Astrocyte (in vitro differentiated cells and primary cell): ENCODE results near the gene MROH2A. TPM values are rescaled to one million over a fixed set of nuclear protein-coding genes. Genes with fewer than 3 reads are reported as not detected.

Source experiments
- DNase-seq: peaks from one replicate; pipeline ENCODE4 v3.0.0-alpha.2; 2010; ENCODE audit warnings: low read depth
- FAIRE-seq: peaks from 2 replicates; lab custom pipeline; 2011; peaks lifted over from hg19 to GRCh38; lab: Jason Lieb, UNC
- H2AFZ ChIP-seq: 2 replicates; pipeline ENCODE4 v1.6.0; 2012; ENCODE audit warnings: low read depth, low read length, inconsistent platforms
- H3K27ac ChIP-seq: 2 replicates; pipeline ENCODE4 v1.5.1; 2011; ENCODE audit warnings: low read depth, low read length, inconsistent platforms
- H3K27me3 ChIP-seq: 2 replicates; pipeline ENCODE4 v1.6.0; 2011; ENCODE audit warnings: low read length, inconsistent platforms; ENCODE audit not compliant: insufficient read depth
- H3K36me3 ChIP-seq: 2 replicates; pipeline ENCODE4 v1.5.1; 2011; ENCODE audit warnings: low read length, inconsistent platforms; ENCODE audit not compliant: insufficient read depth
- H3K4me1 ChIP-seq: 2 replicates; pipeline ENCODE4 v1.5.1; 2011; ENCODE audit warnings: low read length, inconsistent platforms; ENCODE audit not compliant: insufficient read depth
- H3K4me2 ChIP-seq: 2 replicates; pipeline ENCODE4 v1.6.0; 2012; ENCODE audit warnings: low read length, inconsistent platforms
- H3K4me3 ChIP-seq: 2 replicates; pipeline ENCODE4 v1.5.1; 2011; ENCODE audit warnings: low read depth, mild to moderate bottlenecking, low read length, inconsistent platforms; ENCODE audit not compliant: insufficient read depth
- H3K79me2 ChIP-seq: 2 replicates; pipeline ENCODE4 v1.6.0; 2012; ENCODE audit warnings: mild to moderate bottlenecking, low read length, inconsistent platforms; ENCODE audit not compliant: insufficient read depth
- H3K9ac ChIP-seq: 2 replicates; pipeline ENCODE4 v1.6.0; 2012; ENCODE audit warnings: mild to moderate bottlenecking, low read length, inconsistent platforms
- H3K9me3 ChIP-seq: 2 replicates; pipeline ENCODE4 v1.5.1; 2012; ENCODE audit warnings: low read depth, mild to moderate bottlenecking, low read length, inconsistent platforms; ENCODE audit not compliant: insufficient read depth
- H4K20me1 ChIP-seq: 2 replicates; pipeline ENCODE4 v1.6.0; 2012; ENCODE audit warnings: low read length, inconsistent platforms; ENCODE audit not compliant: insufficient read depth
- H3K27ac Mint-ChIP-seq: one replicate; pipeline ENCODE4 v1.8.0; 2021; ENCODE audit warnings: mild to moderate bottlenecking, mixed read lengths; ENCODE audit not compliant: unreplicated experiment
- H3K27me3 Mint-ChIP-seq: one replicate; pipeline ENCODE4 v1.8.0; 2021; ENCODE audit warnings: low read depth, mixed read lengths; ENCODE audit not compliant: unreplicated experiment
- H3K36me3 Mint-ChIP-seq: one replicate; pipeline ENCODE4 v1.8.0; 2021; ENCODE audit warnings: low read depth, mixed read lengths; ENCODE audit not compliant: unreplicated experiment
- H3K4me1 Mint-ChIP-seq: one replicate; pipeline ENCODE4 v1.8.0; 2021; ENCODE audit warnings: low read depth, mixed read lengths; ENCODE audit not compliant: unreplicated experiment
- H3K4me3 Mint-ChIP-seq: one replicate; pipeline ENCODE4 v1.8.0; 2021; ENCODE audit warnings: mild to moderate bottlenecking, moderate library complexity, mixed read lengths; ENCODE audit not compliant: unreplicated experiment
- H3K9me3 Mint-ChIP-seq: one replicate; pipeline ENCODE4 v1.8.0; 2021; ENCODE audit warnings: mild to moderate bottlenecking, mixed read lengths; ENCODE audit not compliant: unreplicated experiment
- EZH2 ChIP-seq: IDR thresholded peaks from 2 replicates; pipeline ENCODE4 v1.6.1; 2012; ENCODE audit warnings: mild to moderate bottlenecking, low read length, inconsistent platforms; ENCODE audit not compliant: insufficient read depth
- total RNA-seq: library from RNA; stranded (reverse); gene quantifications from 2 replicates; pipeline ENCODE4 v1.2.1, GENCODE V29; 2021
- TF ChIP-seq, protein P1 (sequence below): IDR thresholded peaks from 2 replicates; pipeline ENCODE4 v1.5.1; 2011; ENCODE audit warnings: low read depth, mild to moderate bottlenecking, inconsistent platforms, low read length, moderate library complexity; ENCODE audit not compliant: insufficient read depth

The MROH2A gene
- total RNA-seq, 1 donor from 2014 or later, result not detected

DNA sequence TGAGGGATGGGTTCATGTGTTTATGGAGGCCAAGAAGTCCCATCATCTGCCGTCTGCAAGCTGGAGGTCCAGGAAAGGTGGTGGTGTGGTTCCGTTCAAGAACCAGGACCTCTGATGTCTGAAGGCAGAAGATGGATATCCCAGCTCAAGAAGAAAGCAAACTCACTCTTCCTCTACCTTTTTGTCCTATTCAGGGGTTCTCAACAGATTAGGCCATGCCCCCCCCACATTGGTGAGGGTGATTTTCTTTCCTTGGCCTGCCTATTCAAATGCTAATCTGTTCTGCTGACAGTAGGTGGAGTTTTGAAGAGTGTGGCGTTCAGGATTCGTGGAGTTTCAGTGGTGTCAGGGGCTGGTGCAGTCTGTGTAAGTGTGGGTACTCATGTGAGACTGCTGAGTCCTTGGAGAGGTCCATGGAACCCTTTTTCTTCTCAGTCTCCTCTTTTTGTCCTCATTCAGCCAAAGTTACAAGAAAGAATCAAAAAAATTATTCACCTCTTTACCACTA lies 84.2 kb downstream of the MROH2A start:
- Histone ChIP-seq H3K9me3 (no peaks in the 10 kb centered on the region), H3K27ac (no peak overlapping the region), H3K4me1 (no peaks in the 10 kb centered on the region), H3K4me2 (no peak overlapping the region), H3K79me2 (no peaks in the 10 kb centered on the region), H3K36me3 (peaks cover 6% of the 10 kb centered on the region), H3K27me3 (no peaks in the 10 kb centered on the region), H3K9ac (no peak overlapping the region), H3K4me3 (no peak overlapping the region), H2AFZ (no peak overlapping the region), H4K20me1 (no peaks in the 10 kb centered on the region)
- Mint-ChIP-seq H3K27ac (no peak overlapping the region), H3K4me1 (no peaks in the 10 kb centered on the region), H3K4me3 (no peak overlapping the region), H3K36me3 (peaks cover 4% of the 10 kb centered on the region), H3K27me3 (no peaks in the 10 kb centered on the region), H3K9me3 (peaks cover 2% of the 10 kb centered on the region)
- TF ChIP-seq, protein P1, sequence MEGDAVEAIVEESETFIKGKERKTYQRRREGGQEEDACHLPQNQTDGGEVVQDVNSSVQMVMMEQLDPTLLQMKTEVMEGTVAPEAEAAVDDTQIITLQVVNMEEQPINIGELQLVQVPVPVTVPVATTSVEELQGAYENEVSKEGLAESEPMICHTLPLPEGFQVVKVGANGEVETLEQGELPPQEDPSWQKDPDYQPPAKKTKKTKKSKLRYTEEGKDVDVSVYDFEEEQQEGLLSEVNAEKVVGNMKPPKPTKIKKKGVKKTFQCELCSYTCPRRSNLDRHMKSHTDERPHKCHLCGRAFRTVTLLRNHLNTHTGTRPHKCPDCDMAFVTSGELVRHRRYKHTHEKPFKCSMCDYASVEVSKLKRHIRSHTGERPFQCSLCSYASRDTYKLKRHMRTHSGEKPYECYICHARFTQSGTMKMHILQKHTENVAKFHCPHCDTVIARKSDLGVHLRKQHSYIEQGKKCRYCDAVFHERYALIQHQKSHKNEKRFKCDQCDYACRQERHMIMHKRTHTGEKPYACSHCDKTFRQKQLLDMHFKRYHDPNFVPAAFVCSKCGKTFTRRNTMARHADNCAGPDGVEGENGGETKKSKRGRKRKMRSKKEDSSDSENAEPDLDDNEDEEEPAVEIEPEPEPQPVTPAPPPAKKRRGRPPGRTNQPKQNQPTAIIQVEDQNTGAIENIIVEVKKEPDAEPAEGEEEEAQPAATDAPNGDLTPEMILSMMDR, result no peak
- FAIRE-seq (no peak), DNase-seq (no peak)

- Mint-ChIP-seq H3K4me3 (no peak overlapping the region), H3K27ac (no peak overlapping the region), H3K4me1 (no peaks in the 10 kb centered on the region), H3K27me3 (no peaks in the 10 kb centered on the region), H3K36me3 (peaks cover 5% of the 10 kb centered on the region), H3K9me3 (peaks cover 14% of the 10 kb centered on the region)
- H3K9me3 ChIP-seq, result no peaks in the 10 kb centered on the region
- TF ChIP-seq, protein P1, result peak; percentile 27
- no peak for TF ChIP-seq EZH2
- peaks cover 3% of the 10 kb centered on the region for H3K4me1 ChIP-seq
- H3K36me3 ChIP-seq, result peaks cover 6% of the 10 kb centered on the region
- H3K4me2 ChIP-seq, result no peak overlapping the region
- DNase-seq, result no peak
- H3K27ac ChIP-seq, result no peak overlapping the region
- H2AFZ ChIP-seq, result no peak overlapping the region
- no peak overlapping the region for H3K4me3 ChIP-seq
- no peaks in the 10 kb centered on the region for H4K20me1 ChIP-seq
- no peaks in the 10 kb centered on the region for H3K27me3 ChIP-seq
- no peaks in the 10 kb centered on the region for H3K79me2 ChIP-seq
- no peak for FAIRE-seq
- H3K9ac ChIP-seq, result no peak overlapping the region
Observed at GRCh38 chr2:233865838-233866237, 87.7 kb downstream of the MROH2A start.

GRCh38 chr2:233866479-233866878 lies 88.3 kb downstream of the MROH2A start:
- FAIRE-seq, result no peak
- H3K4me1 Mint-ChIP-seq, result no peaks in the 10 kb centered on the region
- Histone ChIP-seq H3K36me3 (peaks cover 6% of the 10 kb centered on the region), H3K79me2 (no peaks in the 10 kb centered on the region), H3K4me1 (peaks cover 3% of the 10 kb centered on the region), H3K27me3 (no peaks in the 10 kb centered on the region), H2AFZ (no peak overlapping the region), H3K4me2 (no peak overlapping the region), H4K20me1 (no peaks in the 10 kb centered on the region), H3K9me3 (no peaks in the 10 kb centered on the region), H3K9ac (no peak overlapping the region), H3K4me3 (no peak overlapping the region), H3K27ac (no peak overlapping the region)
- H3K4me3 Mint-ChIP-seq, result no peak overlapping the region
- peaks cover 16% of the 10 kb centered on the region for H3K9me3 Mint-ChIP-seq
- no peak overlapping the region for H3K27ac Mint-ChIP-seq
- peaks cover under 1% of the 10 kb centered on the region for H3K27me3 Mint-ChIP-seq
- TF ChIP-seq, protein P1, result no peak
- TF ChIP-seq EZH2, result no peak
- H3K36me3 Mint-ChIP-seq, result peaks cover 5% of the 10 kb centered on the region
- no peak for DNase-seq
